Thyroid gland (tissue), 4 donors: Measurements from ENCODE around the gene STK32B. TPM values are rescaled to one million over a fixed set of nuclear protein-coding genes. Genes with fewer than 3 reads are reported as not detected.

ENCODE experiments used
- DNase-seq, 2 donors: peaks; one replicate each; pipeline ENCODE4 v3.0.0-alpha.2; 2019
- H3K27ac ChIP-seq, 3 donors: fragments of 200-600 bp; sonication (generic); 1 replicate in 2 of 3; 2 replicates in 1 of 3; pipeline ENCODE4 v1.5.1; 2016 to 2019; ENCODE audit warnings: mild to moderate bottlenecking in 1 of 3, moderate library complexity in 1 of 3
- H3K27me3 ChIP-seq: fragments of 200-600 bp; sonication (generic); one replicate; pipeline ENCODE4 v1.5.1; 2019
- H3K36me3 ChIP-seq, 2 donors: fragments of 200-600 bp; sonication (generic); one replicate each; pipeline ENCODE4 v1.5.1; 2016 to 2019
- H3K4me1 ChIP-seq, 2 donors: fragments of 200-600 bp; sonication (generic); one replicate each; pipeline ENCODE4 v1.5.1; 2017 to 2019
- H3K4me3 ChIP-seq, 3 donors: fragments of 200-600 bp; sonication (generic); replicated peaks in 1 of 3; 1 replicate in 2 of 3; 2 replicates in 1 of 3; pipeline ENCODE4 v1.5.1; 2016; ENCODE audit warnings: mild to moderate bottlenecking in 1 of 3
- H3K9me3 ChIP-seq: fragments of 200-600 bp; sonication (generic); one replicate; pipeline ENCODE4 v1.5.1; 2017
- POLR2A ChIP-seq, 2 donors: fragments of 450-650 bp; IDR thresholded peaks; one replicate each; pipeline ENCODE4 v1.6.1; 2017; ENCODE audit warnings: antibody characterized with exemption in 2 of 2, mild to moderate bottlenecking in 2 of 2, moderate library complexity in 1 of 2
- WGBS, 2 donors: methylation state at CpG; one replicate each; pipeline ENCODE4 v1.1.5; 2017; 5-methylcytosine and 5-hydroxymethylcytosine counted together
- intact Hi-C: fragments of 100-400 bp; cut with DNase I; formaldehyde crosslinking; loops from one replicate; pipeline ENCODE4 v1.15.1; 2023
- total RNA-seq, 4 donors: library from RNA; depleted of rRNA; stranded (reverse); fragments of >200 nt; gene quantifications; one replicate each; pipeline ENCODE4 v1.2.3, GENCODE V29; 2016
- TF ChIP-seq, protein P1 (sequence below), 6 experiments: fragments of 200-600 bp in 3 of 6; fragments of 450-650 bp in 3 of 6; sonication (generic) in 3 of 6; IDR thresholded peaks; one replicate each; pipeline ENCODE4 v1.5.1; 2016 to 2019; ENCODE audit warnings: antibody characterized with exemption in 6 of 6, mild to moderate bottlenecking in 2 of 6, inconsistent platforms in 1 of 6, moderate library complexity in 1 of 6

STK32B gene
- total RNA-seq, 4 donors from 2014 or later, result 1.9 to 14.8 (median 4.4) TPM

DNA sequence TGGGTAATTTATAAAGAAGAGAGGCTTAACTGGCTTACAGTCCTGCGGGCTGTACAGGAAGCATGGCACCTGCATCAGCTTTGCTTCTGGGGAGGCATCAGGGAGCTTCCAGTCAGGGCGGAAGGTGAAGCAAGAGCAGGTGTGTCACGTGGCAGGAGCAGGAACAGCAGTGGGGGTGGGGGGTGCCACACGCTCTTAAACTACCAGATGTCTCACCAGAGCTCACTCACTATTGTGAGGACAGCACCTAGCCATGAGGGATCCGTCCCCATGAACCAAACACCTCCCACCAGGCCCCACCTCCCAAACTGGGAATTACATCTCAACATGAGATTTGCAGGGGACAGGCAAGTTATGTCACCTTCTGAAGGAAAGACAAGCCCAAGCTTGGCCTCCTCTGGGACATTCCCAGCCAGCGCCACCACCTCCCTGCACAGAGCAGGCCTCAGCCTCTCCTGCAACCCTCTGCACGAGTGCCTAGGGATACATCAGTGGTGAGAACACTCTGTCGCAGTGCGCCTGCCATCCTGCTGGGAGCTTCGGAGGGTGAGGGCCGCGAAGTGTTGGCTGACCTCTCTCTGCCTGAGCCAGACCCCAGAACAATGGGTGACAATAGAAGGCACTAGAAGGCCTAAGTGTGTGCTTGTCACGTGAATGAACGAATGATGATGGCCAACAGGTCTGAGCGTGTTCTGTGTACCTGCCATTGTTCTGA, 412.8 kb downstream of the STK32B start:
- 87 to 90% methylated on average over 10 to 13 of the region's 15 CpGs for WGBS, 2 donors
- no peak overlapping the region for H3K4me3 ChIP-seq
- intact Hi-C loops, result no loop called here
- H3K4me1 ChIP-seq, result no peaks in the 10 kb centered on the region
- DNase-seq, result no peak
- no peaks in the 10 kb centered on the region for H3K36me3 ChIP-seq
- H3K27me3 ChIP-seq, result no peaks in the 10 kb centered on the region
- no peak for TF ChIP-seq POLR2A (IDR thresholded peaks at IDR 0.05)
- TF ChIP-seq, protein P1, sequence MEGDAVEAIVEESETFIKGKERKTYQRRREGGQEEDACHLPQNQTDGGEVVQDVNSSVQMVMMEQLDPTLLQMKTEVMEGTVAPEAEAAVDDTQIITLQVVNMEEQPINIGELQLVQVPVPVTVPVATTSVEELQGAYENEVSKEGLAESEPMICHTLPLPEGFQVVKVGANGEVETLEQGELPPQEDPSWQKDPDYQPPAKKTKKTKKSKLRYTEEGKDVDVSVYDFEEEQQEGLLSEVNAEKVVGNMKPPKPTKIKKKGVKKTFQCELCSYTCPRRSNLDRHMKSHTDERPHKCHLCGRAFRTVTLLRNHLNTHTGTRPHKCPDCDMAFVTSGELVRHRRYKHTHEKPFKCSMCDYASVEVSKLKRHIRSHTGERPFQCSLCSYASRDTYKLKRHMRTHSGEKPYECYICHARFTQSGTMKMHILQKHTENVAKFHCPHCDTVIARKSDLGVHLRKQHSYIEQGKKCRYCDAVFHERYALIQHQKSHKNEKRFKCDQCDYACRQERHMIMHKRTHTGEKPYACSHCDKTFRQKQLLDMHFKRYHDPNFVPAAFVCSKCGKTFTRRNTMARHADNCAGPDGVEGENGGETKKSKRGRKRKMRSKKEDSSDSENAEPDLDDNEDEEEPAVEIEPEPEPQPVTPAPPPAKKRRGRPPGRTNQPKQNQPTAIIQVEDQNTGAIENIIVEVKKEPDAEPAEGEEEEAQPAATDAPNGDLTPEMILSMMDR (IDR thresholded peaks at IDR 0.05), result no peak
- H3K27ac ChIP-seq, result no peak overlapping the region
- no peaks in the 10 kb centered on the region for H3K9me3 ChIP-seq

DNA sequence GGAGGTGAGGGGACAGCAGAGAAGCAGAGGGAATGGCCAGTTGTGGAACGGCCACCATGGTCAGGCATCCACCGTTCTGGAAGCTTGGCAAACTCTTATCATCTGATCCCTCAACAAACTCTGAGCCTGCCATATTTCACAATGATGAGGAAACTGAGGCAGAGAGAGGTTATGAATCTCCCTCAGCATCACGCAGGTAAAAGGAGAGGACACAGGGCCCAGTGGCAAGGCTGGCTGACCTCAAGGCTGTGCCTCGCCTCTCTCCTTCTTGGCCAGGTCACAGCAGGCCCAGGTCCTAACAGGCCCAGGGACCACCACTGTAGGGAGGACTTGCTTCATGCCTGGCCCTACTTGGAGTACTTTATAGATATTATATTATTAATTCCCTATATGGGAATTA, 414.2 kb downstream of the STK32B start:
- H3K4me1 ChIP-seq, result no peaks in the 10 kb centered on the region
- no peaks in the 10 kb centered on the region for H3K27me3 ChIP-seq
- no peak for DNase-seq
- no peak for TF ChIP-seq POLR2A (IDR thresholded peaks at IDR 0.05)
- TF ChIP-seq, protein P1 (IDR thresholded peaks at IDR 0.05), result no peak
- no peak overlapping the region for H3K4me3 ChIP-seq
- no peak overlapping the region for H3K27ac ChIP-seq
- WGBS, 2 donors, result 89 to 97% methylated on average over 3 to 4 of the region's 4 CpGs
- H3K36me3 ChIP-seq, result no peaks in the 10 kb centered on the region
- intact Hi-C loops, result no loop called here
- H3K9me3 ChIP-seq, result no peaks in the 10 kb centered on the region

DNA sequence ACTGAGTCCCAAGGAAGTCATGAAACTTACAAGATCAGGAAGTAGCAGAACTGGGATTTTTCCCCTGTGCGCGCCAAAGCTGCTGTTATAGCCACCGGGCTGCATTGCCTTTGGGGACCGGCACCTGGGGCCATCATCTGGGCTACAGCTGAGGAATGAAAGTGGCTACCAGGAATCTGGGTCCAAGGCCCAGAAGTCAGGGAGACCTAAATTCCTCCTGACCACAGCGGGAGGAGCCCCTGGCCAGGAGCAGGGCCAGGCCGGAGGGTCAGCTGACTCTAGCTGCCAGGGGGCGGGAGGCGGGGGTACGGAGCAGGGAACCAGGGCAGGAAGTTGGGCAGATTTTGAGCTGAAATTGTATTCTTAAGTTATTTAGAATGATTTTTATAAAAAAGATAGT, 414.7 kb downstream of the STK32B start:
- 77 to 81% methylated on average over 9 of the region's 9 CpGs for WGBS, 2 donors
- Histone ChIP-seq H3K9me3 (no peaks in the 10 kb centered on the region), H3K4me1 (no peaks in the 10 kb centered on the region), H3K4me3 (no peak overlapping the region), H3K27me3 (no peaks in the 10 kb centered on the region), H3K27ac (no peak overlapping the region), H3K36me3 (no peaks in the 10 kb centered on the region)
- TF ChIP-seq, protein P1 (IDR thresholded peaks at IDR 0.05), result no peak
- no peak for TF ChIP-seq POLR2A (IDR thresholded peaks at IDR 0.05)
- intact Hi-C loops, result no loop called here
- no peak for DNase-seq

DNA sequence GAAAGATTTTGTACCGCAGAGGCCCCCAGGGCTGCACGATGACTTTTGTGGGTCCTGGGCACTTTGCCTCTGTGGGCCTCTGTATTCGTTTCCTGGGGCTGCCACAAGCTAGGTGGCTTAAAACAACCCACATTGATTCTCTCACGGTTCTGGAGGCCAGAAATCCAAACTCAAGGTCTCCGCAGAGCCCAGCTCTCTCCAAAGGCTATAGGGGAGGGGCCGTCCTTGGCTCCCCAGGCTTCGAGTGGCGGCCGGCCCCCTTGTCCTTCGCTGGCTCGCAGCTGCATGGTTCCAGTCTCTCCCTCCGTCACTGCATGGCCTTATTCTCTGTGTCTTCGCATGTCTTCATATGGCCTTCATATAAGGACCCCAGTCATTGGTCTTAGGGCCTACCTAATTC, 415.8 kb downstream of the STK32B start:
- no peaks in the 10 kb centered on the region for H3K4me1 ChIP-seq
- intact Hi-C loops, result no loop called here
- no peak overlapping the region for H3K4me3 ChIP-seq
- no peaks in the 10 kb centered on the region for H3K27me3 ChIP-seq
- 74 to 81% methylated on average over 13 of the region's 13 CpGs for whole genome bisulfite sequencing, 2 donors
- no peaks in the 10 kb centered on the region for H3K36me3 ChIP-seq
- no peak for TF ChIP-seq POLR2A (IDR thresholded peaks at IDR 0.05)
- TF ChIP-seq, protein P1 (IDR thresholded peaks at IDR 0.05), result no peak
- H3K9me3 ChIP-seq, result no peaks in the 10 kb centered on the region
- DNase-seq, result no peak
- H3K27ac ChIP-seq, result no peak overlapping the region

DNA sequence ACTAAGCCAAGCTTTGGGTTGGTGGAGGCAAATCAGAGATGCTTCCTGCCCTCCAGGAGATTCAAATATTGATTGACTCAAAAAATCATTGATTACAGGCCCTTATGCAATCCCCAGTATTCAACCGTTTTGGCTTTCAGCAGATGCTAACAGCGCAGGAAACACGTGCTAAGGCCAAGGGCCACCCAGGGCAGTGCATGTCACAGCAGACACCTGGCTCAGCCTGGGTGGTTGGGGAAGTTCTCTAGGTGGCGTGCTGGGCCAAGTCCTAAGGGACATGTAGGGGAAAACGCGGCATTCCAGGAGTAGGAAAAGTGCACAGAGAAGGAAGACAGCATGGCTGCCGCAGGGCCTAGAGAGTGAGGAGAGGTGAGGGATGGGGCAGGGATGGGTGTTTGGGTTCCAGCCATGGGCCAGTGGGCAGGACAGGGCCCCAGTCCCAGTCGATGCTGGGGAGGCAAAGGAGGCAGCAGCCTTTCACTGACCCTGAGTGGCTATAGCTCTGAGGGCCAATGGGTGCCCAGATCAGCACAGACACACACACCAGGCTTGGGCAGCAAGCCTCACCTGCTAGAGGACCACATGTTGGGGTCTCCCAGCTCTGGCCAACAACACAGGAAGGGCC, 418.0 kb downstream of the STK32B start:
- no peak for DNase-seq

More for the DNA sequence above, 418.0 kb downstream of the STK32B start:
- WGBS, 2 donors, result 77 to 91% methylated on average over 8 of the region's 8 CpGs
- Histone ChIP-seq H3K9me3 (no peaks in the 10 kb centered on the region), H3K27ac (no peak overlapping the region), H3K27me3 (no peaks in the 10 kb centered on the region), H3K4me3 (no peak overlapping the region), H3K4me1 (no peaks in the 10 kb centered on the region), H3K36me3 (no peaks in the 10 kb centered on the region)
- TF ChIP-seq POLR2A (IDR thresholded peaks at IDR 0.05), result no peak
- TF ChIP-seq, protein P1 (IDR thresholded peaks at IDR 0.05), result no peak
- intact Hi-C loops, result no loop called here
